Panc1 (cell line): ENCODE measurements around the gene CCDC178. TPM values are rescaled to one million over a fixed set of nuclear protein-coding genes. Genes with fewer than 3 reads are reported as not detected.

Experiments used
- ATAC-seq: fragments of 200-7000 bp; cut with Tn5 transposase; 2 replicates; pipeline ENCODE4 v1.9.1; 2020; ENCODE audit warnings: mild to moderate bottlenecking, moderate library complexity
- BruUV-seq: library from RNA; stranded (reverse); fragments of 400-500 nt; replicated peaks from 2 replicates; lab custom pipeline; 2021; lab: Mats Ljungman, UMichigan
- CTCF ChIA-PET: fragments of 300-600 bp; sonication (Branson Sonifier 250); formaldehyde crosslinking; loops from one replicate; lab custom pipeline; 2022; ENCODE audit warnings: antibody characterized with exemption; lab: Charles Lee
- POLR2A ChIA-PET: fragments of 300-600 bp; sonication (Branson Sonifier 250); formaldehyde crosslinking; loops from one replicate; lab custom pipeline; 2022; ENCODE audit warnings: antibody characterized with exemption; lab: Charles Lee
- DNase-seq: peaks from one replicate; pipeline ENCODE4 v3.0.0-alpha.2; 2010; ENCODE audit warnings: low read depth, low spot score
- H3K27ac ChIP-seq: 2 replicates; pipeline ENCODE4 v1.5.1; 2011; ENCODE audit warnings: mild to moderate bottlenecking, low read length, inconsistent platforms
- H3K27me3 ChIP-seq: fragments of 200-500 bp; sonication (Bioruptor generic); 2 replicates; pipeline ENCODE4 v1.6.0; 2014; ENCODE audit warnings: low read length, inconsistent platforms; ENCODE audit not compliant: control insufficient read depth, insufficient read depth
- H3K36me3 ChIP-seq: fragments of 200-500 bp; sonication (Bioruptor generic); 2 replicates; pipeline ENCODE4 v1.5.1; 2014; ENCODE audit warnings: inconsistent platforms, mild to moderate bottlenecking, low read length, moderate library complexity; ENCODE audit not compliant: control insufficient read depth, insufficient read depth
- H3K4me1 ChIP-seq: 2 replicates; pipeline ENCODE4 v1.5.1; 2011; ENCODE audit warnings: inconsistent platforms, mild to moderate bottlenecking, low read length, moderate library complexity; ENCODE audit not compliant: control insufficient read depth, insufficient read depth
- H3K4me3 ChIP-seq, 2 experiments: 2 replicates each; pipeline ENCODE4 v1.5.1; 2011 to 2012; ENCODE audit warnings: low read depth in 2 of 2, low read length in 2 of 2, mild to moderate bottlenecking in 2 of 2, inconsistent platforms in 1 of 2, moderate library complexity in 1 of 2
- H3K9me3 ChIP-seq: fragments of 200-500 bp; sonication (Bioruptor generic); 2 replicates; pipeline ENCODE4 v1.5.1; 2014; ENCODE audit warnings: low read depth, mild to moderate bottlenecking, inconsistent platforms, low read length, moderate library complexity; ENCODE audit not compliant: control insufficient read depth, insufficient read depth
- CTCF ChIP-seq: fragments of 450-650 bp; IDR thresholded peaks from 2 replicates; pipeline ENCODE4 v1.5.1; 2017; ENCODE audit warnings: mild to moderate bottlenecking
- POLR2AphosphoS5 ChIP-seq: IDR thresholded peaks from 2 replicates; pipeline ENCODE4 v1.6.1; 2012; ENCODE audit warnings: mild to moderate bottlenecking, low read depth, low read length, moderate library complexity
- REST ChIP-seq, 2 experiments: IDR thresholded peaks; 2 replicates each; pipeline ENCODE4 v1.6.1; 2011 to 2012; ENCODE audit warnings: low read depth in 2 of 2, control low read depth in 1 of 2, low read length in 1 of 2, mild to moderate bottlenecking in 1 of 2, moderate library complexity in 1 of 2; ENCODE audit not compliant: insufficient read depth in 1 of 2
- SIN3A ChIP-seq: IDR thresholded peaks from 2 replicates; pipeline ENCODE4 v1.6.1; 2012; ENCODE audit warnings: low read depth, mild to moderate bottlenecking, low read length, moderate library complexity, borderline replicate concordance; ENCODE audit not compliant: insufficient read depth
- TCF7L2 ChIP-seq: IDR thresholded peaks from 2 replicates; pipeline ENCODE4 v1.6.1; 2011; ENCODE audit warnings: mild to moderate bottlenecking, low read depth, low read length, inconsistent platforms
- in situ Hi-C: cut with HindIII; loops from 2 replicates; pipeline ENCODE4 v1.10.0; 2016; ENCODE audit warnings: low sequenced_read_pairs, low pct_unique_long_range_greater_than_20kb
- intact Hi-C: fragments of 100-400 bp; cut with micrococcal nuclease; formaldehyde crosslinking; loops from one replicate; pipeline ENCODE4 v1.10.0; 2022; ENCODE audit not compliant: unreplicated experiment
- total RNA-seq: library from RNA; stranded (reverse); gene quantifications from one replicate; pipeline ENCODE4 v1.2.1, GENCODE V29; 2021; ENCODE audit not compliant: unreplicated experiment

The CCDC178 gene
- total RNA-seq, 1 experiment from 2014 or later: not detected

- no peak for ATAC-seq
Observed at GRCh38 chr18:33232318-33232626, 208.2 kb downstream of the CCDC178 start.

More at GRCh38 chr18:33232318-33232626, 208.2 kb downstream of the CCDC178 start:
- DNase-seq: no peak
- no peak overlapping the region for H3K4me3 ChIP-seq
- ChIA-PET CTCF (interaction anchor here (0.7 to 1.3 kb wide), 3 partner anchors 263 to 529 kb away, joined by 4 to 6 read pairs (median 4); no protein-coding TSS in a partner anchor), POLR2A (no interaction called here)
- no peaks in the 10 kb centered on the region for H3K4me1 ChIP-seq
- in situ Hi-C loops: no loop called here
- BruUV-seq: no TSS peak
- no peaks in the 10 kb centered on the region for H3K36me3 ChIP-seq
- TF ChIP-seq TCF7L2 (no peak), SIN3A (no peak), CTCF (peak; percentile 27), REST (IDR thresholded peaks at IDR 0.05; ENCODE audit: insufficient read depth in 1 of 2, low read depth in 2 of 2, low read length in 1 of 2) (no peak), POLR2AphosphoS5 (no peak)
- intact Hi-C loops: loop anchor here (1.0 to 5.0 kb wide), 2 partner anchors 263 to 530 kb away; no protein-coding TSS in a partner anchor
- peak overlapping the region; percentile 23; the same call in 1 of the 2 replicates for H3K27ac ChIP-seq
- no peaks in the 10 kb centered on the region for H3K27me3 ChIP-seq
- no peaks in the 10 kb centered on the region for H3K9me3 ChIP-seq
